Osteocyte (in vitro differentiated cells): ENCODE results near the gene SORL1. TPM values are rescaled to one million over a fixed set of nuclear protein-coding genes. Genes with fewer than 3 reads are reported as not detected.

Source experiments
- DNase-seq: peaks from one replicate; pipeline ENCODE4 v3.0.0; 2021; ENCODE audit warnings: mixed read lengths; ENCODE audit not compliant: unreplicated experiment; ENCODE audit errors: extremely low spot score
- H3K27ac Mint-ChIP-seq: one replicate; pipeline ENCODE4 v1.8.0; 2021; ENCODE audit warnings: mild to moderate bottlenecking, mixed read lengths; ENCODE audit not compliant: unreplicated experiment
- H3K27me3 Mint-ChIP-seq: one replicate; pipeline ENCODE4 v1.8.0; 2021; ENCODE audit warnings: mixed read lengths; ENCODE audit not compliant: unreplicated experiment
- H3K36me3 Mint-ChIP-seq: one replicate; pipeline ENCODE4 v1.8.0; 2021; ENCODE audit warnings: mixed read lengths; ENCODE audit not compliant: unreplicated experiment
- H3K4me1 Mint-ChIP-seq: one replicate; pipeline ENCODE4 v1.8.0; 2021; ENCODE audit warnings: mixed read lengths; ENCODE audit not compliant: unreplicated experiment
- H3K4me3 Mint-ChIP-seq: one replicate; pipeline ENCODE4 v1.8.0; 2021; ENCODE audit warnings: mild to moderate bottlenecking, moderate library complexity, mixed read lengths; ENCODE audit not compliant: unreplicated experiment
- H3K9me3 Mint-ChIP-seq: one replicate; pipeline ENCODE4 v1.8.0; 2021; ENCODE audit warnings: mixed read lengths; ENCODE audit not compliant: unreplicated experiment
- CTCF ChIP-seq: fragments of 200-600 bp; sonication (generic); IDR thresholded peaks from 2 replicates; pipeline ENCODE4 v1.5.0; 2021; ENCODE audit warnings: antibody characterized with exemption, mild to moderate bottlenecking, moderate library complexity
- total RNA-seq: library from RNA; stranded (reverse); gene quantifications from 2 replicates; pipeline ENCODE4 v1.2.1, GENCODE V29; 2021

Gene SORL1
- total RNA-seq, 1 donor from 2014 or later: 3.1 TPM

GRCh38 chr11:121449123-121449522, 3.0 kb upstream of the SORL1 start:
- Mint-ChIP-seq H3K9me3 (no peaks in the 10 kb centered on the region), H3K27ac (no peak overlapping the region), H3K4me3 (no peak overlapping the region), H3K36me3 (no peaks in the 10 kb centered on the region), H3K27me3 (peaks cover 68% of the 10 kb centered on the region), H3K4me1 (peaks cover 7% of the 10 kb centered on the region)
- TF ChIP-seq CTCF: no peak
- DNase-seq: no peak

- no peak for DNase-seq
- no peaks in the 10 kb centered on the region for H3K9me3 Mint-ChIP-seq
- no peak overlapping the region for H3K27ac Mint-ChIP-seq
- H3K4me1 Mint-ChIP-seq: peaks cover 7% of the 10 kb centered on the region
- TF ChIP-seq CTCF: no peak
- no peaks in the 10 kb centered on the region for H3K36me3 Mint-ChIP-seq
- H3K4me3 Mint-ChIP-seq: no peak overlapping the region
- peaks cover 68% of the 10 kb centered on the region for H3K27me3 Mint-ChIP-seq
Measured at GRCh38 chr11:121449626-121450025, 2.5 kb upstream of the SORL1 start.

GRCh38 chr11:121450401-121450800, 1.7 kb upstream of the SORL1 start:
- Mint-ChIP-seq H3K27ac (no peak overlapping the region), H3K4me1 (peaks cover 7% of the 10 kb centered on the region), H3K36me3 (no peaks in the 10 kb centered on the region), H3K4me3 (no peak overlapping the region), H3K27me3 (peaks cover 68% of the 10 kb centered on the region), H3K9me3 (no peaks in the 10 kb centered on the region)
- TF ChIP-seq CTCF: no peak
- no peak for DNase-seq

- H3K9me3 Mint-ChIP-seq: no peaks in the 10 kb centered on the region
- H3K27ac Mint-ChIP-seq: no peak overlapping the region
- H3K4me1 Mint-ChIP-seq: peaks cover 7% of the 10 kb centered on the region
- no peak for TF ChIP-seq CTCF
- H3K27me3 Mint-ChIP-seq: peaks cover 62% of the 10 kb centered on the region
- no peaks in the 10 kb centered on the region for H3K36me3 Mint-ChIP-seq
- no peak for DNase-seq
- peak overlapping the region; percentile 62 for H3K4me3 Mint-ChIP-seq
Measured at GRCh38 chr11:121451178-121451985, 732 bp upstream of the SORL1 start.

GRCh38 chr11:121452609-121453150, 566 bp downstream of the SORL1 start, which contains the start of gene SORL1-AS1:
Gene SORL1-AS1, minus strand, starts transcription at chr11:121452967.
- DNase-seq: no peak
- no peak for TF ChIP-seq CTCF

More at GRCh38 chr11:121452609-121453150, 566 bp downstream of the SORL1 start, which contains the start of gene SORL1-AS1:
- Mint-ChIP-seq H3K9me3 (no peaks in the 10 kb centered on the region), H3K4me1 (peaks cover 7% of the 10 kb centered on the region), H3K4me3 (peak within 1 kb of the TSS; percentile 76), H3K27me3 (peaks cover 68% of the 10 kb centered on the region), H3K27ac (no peak within 1 kb of the TSS), H3K36me3 (no peaks in the 10 kb centered on the region)
